ENCODE measurements around the gene CDC42SE1.

CDC42SE1 gene

GRCh38 chr1:151009674-151010345 lies 49.6 kb downstream of the CDC42SE1 start:
- no peak overlapping the region for H3K4me3 ChIP-seq (ENCODE audit: low read depth, low read length)

GRCh38 chr1:151009206-151009587 lies 50.2 kb downstream of the CDC42SE1 start:
- peak overlapping the region; percentile 88 for H3K4me3 ChIP-seq (ENCODE audit: low read depth, low read length)

- peak within 1 kb of the TSS; percentile 88 for H3K4me3 ChIP-seq (ENCODE audit: low read depth, low read length)
Measured at GRCh38 chr1:151008244-151009205, 50.9 kb downstream of the CDC42SE1 start, which contains the start of gene PRUNE1. PRUNE1 (plus strand) TSS chr1:151008449; CDS start chr1:151008633, 184 bp downstream.

- H3K4me3 ChIP-seq (ENCODE audit: low read depth, low read length) = no peak overlapping the region
Measured at GRCh38 chr1:151007853-151008243, 51.6 kb downstream of the CDC42SE1 start.

- H3K4me3 ChIP-seq (ENCODE audit: low read depth, low read length) = peak within 1 kb of the TSS; percentile 30
Measured at GRCh38 chr1:151006327-151007052, 52.9 kb downstream of the CDC42SE1 start, which contains the start of gene MINDY1. MINDY1 (minus strand) TSS chr1:151006902; CDS start chr1:151002617, 4,285 bp downstream.

- H3K4me3 ChIP-seq (ENCODE audit: low read depth, low read length) = peak overlapping the region; percentile 30
Measured at GRCh38 chr1:151005729-151006319, 53.6 kb downstream of the CDC42SE1 start.

GRCh38 chr1:151003180-151003579 lies 56.2 kb downstream of the CDC42SE1 start:
- H3K4me3 ChIP-seq (ENCODE audit: low read depth, low read length) = no peak overlapping the region

- no peak overlapping the region for H3K4me3 ChIP-seq (ENCODE audit: low read depth, low read length)
Measured at GRCh38 chr1:151002611-151003010, 56.8 kb downstream of the CDC42SE1 start.

- H3K4me3 ChIP-seq (ENCODE audit: low read depth, low read length) = no peak overlapping the region
Measured at GRCh38 chr1:151002051-151002450, 57.4 kb downstream of the CDC42SE1 start.

GRCh38 chr1:151001602-151002001 lies 57.8 kb downstream of the CDC42SE1 start:
- no peak overlapping the region for H3K4me3 ChIP-seq (ENCODE audit: low read depth, low read length)

All from iPS-11a (cell line).